ENCODE measurements around the gene MB. TPM values are rescaled to one million over a fixed set of nuclear protein-coding genes. Genes with fewer than 3 reads are reported as not detected.

Gene MB
- total and polyA plus RNA-seq, 2 donors: 1.1 to 3.7 TPM

DNA sequence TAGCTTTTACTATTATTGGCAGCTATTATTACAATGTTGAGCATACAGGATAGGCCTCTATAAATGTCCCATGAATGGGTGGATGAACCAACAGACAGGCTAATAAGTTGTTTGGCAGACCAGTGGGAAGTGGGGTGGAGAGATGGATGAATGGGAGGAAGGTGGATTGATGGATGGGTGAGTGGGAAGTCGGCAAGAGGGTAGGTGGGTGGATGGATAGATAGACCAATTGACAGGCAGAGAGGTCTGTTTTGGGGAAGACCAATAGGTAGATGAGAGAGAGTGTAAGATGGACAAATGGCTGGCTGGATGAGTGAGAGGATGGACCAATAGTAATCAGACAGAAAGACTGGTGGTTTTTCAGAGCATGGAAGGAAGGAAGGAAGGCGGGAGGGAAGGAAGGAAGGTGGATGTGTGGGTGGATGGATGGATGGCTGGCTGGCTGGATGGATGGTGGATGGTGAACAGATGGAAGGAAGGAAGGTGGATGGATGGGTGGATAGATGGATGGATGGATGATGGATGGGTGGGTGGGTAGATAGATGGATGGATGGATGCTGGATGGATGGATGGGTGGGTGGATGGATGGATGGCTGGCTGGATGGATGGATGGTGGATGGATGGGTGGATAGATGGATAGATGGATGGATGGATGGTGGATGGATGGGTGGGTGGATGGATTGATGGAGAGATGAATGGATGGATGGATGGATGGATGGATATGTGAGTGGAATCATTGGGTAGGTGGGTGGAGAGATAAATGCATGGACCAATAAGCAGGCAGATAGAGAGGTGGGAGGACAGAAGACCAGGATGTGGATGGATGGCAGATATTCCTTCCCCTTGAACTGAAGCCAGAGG, 39.1 kb downstream of the MB start:
- Histone ChIP-seq H3K4me1 (ENCODE audit: control insufficient read depth in 2 of 2, insufficient read depth in 2 of 2, low read length in 2 of 2) (peaks cover 0 to 8% of the 10 kb centered on the region in 2 donors), H3K4me3 (ENCODE audit: low read length in 2 of 2) (no peak overlapping the region), H3K27ac (ENCODE audit: low read depth in 1 of 2, low read length in 1 of 2) (no peak overlapping the region), H3K36me3 (ENCODE audit: control insufficient read depth in 2 of 2, insufficient read depth in 2 of 2, low read length in 1 of 2) (no peaks in the 10 kb centered on the region), H3K9me3 (ENCODE audit: control insufficient read depth in 2 of 2, insufficient read depth in 1 of 2, low read length in 1 of 2) (no peaks in the 10 kb centered on the region), H3K27me3 (ENCODE audit: control insufficient read depth in 2 of 2, insufficient read depth in 1 of 2, low read length in 1 of 2) (peaks cover 0 to 2% of the 10 kb centered on the region in 2 donors)
- WGBS: 100% methylated on average over 2 of the region's 2 CpGs
- no peak for DNase-seq (ENCODE audit: low read depth in 6 of 9, low spot score in 9 of 9)

DNA sequence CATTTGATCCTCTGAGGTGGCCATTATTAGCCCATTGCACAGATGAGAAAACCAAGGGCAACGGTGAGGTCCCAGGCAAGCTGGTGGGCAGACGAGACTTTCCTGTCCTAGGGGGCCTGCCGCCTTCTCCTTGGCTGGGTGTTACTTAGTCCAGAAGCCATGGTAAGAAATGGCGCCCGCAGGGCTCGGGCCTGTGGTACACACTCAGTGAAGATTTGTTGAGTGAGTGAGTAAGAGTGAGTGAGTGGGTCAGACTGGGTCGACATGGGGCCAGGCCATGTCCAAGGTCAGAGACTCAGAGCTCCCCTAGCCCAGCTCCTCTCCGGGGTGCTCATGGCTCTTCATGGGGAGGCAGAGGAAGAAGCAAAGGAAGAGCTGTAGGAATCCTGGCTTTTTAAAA, 40.5 kb downstream of the MB start:
- DNase-seq (ENCODE audit: low read depth in 6 of 9, low spot score in 9 of 9): no peak
- H3K27ac ChIP-seq (ENCODE audit: low read depth in 1 of 2, low read length in 1 of 2): no peak overlapping the region
- H3K4me3 ChIP-seq (ENCODE audit: low read length in 2 of 2): no peak overlapping the region
- peaks cover 0 to 8% of the 10 kb centered on the region in 2 donors for H3K4me1 ChIP-seq (ENCODE audit: control insufficient read depth in 2 of 2, insufficient read depth in 2 of 2, low read length in 2 of 2)
- WGBS: 91% methylated on average over 8 of the region's 8 CpGs
- H3K27me3 ChIP-seq (ENCODE audit: control insufficient read depth in 2 of 2, insufficient read depth in 1 of 2, low read length in 1 of 2): peaks cover 0 to 2% of the 10 kb centered on the region in 2 donors
- H3K9me3 ChIP-seq (ENCODE audit: control insufficient read depth in 2 of 2, insufficient read depth in 1 of 2, low read length in 1 of 2): no peaks in the 10 kb centered on the region
- no peaks in the 10 kb centered on the region for H3K36me3 ChIP-seq (ENCODE audit: control insufficient read depth in 2 of 2, insufficient read depth in 2 of 2, low read length in 1 of 2)

DNA sequence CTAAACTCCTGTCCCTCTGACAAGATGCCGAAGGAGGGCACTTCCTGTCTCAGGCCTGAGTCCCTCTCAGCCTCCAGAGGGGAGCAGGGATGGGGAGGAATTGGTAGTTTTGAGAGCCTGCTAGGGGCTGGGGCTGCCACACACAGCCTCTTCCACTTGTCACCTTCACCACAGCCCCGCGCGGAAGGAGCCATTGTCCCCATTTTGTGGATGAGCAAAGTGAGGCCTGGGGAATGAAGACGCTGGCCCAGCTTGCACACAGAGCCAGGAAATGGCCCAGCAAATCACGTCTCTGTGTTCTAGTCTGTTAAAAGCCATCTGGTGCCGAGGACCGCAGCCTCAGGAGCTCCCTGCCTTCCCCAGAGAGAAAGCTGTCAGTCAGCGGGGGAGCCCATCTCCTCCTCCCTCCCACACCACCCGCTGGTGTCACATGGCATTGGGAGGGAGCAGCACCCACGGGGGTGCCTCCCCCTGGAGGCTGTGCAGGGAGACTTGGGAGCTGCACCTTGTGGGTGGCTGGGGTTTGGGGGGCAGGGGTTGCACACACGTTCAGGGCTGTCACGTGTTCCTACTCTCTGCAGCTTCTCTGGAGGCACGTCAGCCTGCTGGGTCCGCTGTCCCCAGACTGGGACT, 41.9 kb downstream of the MB start:
- no peak overlapping the region for H3K27ac ChIP-seq (ENCODE audit: low read depth in 1 of 2, low read length in 1 of 2)
- H3K9me3 ChIP-seq (ENCODE audit: control insufficient read depth in 2 of 2, insufficient read depth in 1 of 2, low read length in 1 of 2): no peaks in the 10 kb centered on the region
- peaks cover 0 to 8% of the 10 kb centered on the region in 2 donors for H3K4me1 ChIP-seq (ENCODE audit: control insufficient read depth in 2 of 2, insufficient read depth in 2 of 2, low read length in 2 of 2)
- H3K36me3 ChIP-seq (ENCODE audit: control insufficient read depth in 2 of 2, insufficient read depth in 2 of 2, low read length in 1 of 2): no peaks in the 10 kb centered on the region
- peaks cover 0 to 4% of the 10 kb centered on the region in 2 donors for H3K27me3 ChIP-seq (ENCODE audit: control insufficient read depth in 2 of 2, insufficient read depth in 1 of 2, low read length in 1 of 2)
- DNase-seq (ENCODE audit: low read depth in 6 of 9, low spot score in 9 of 9): peak in 5 of 9 donors; percentile 30 to 73 (median 58)
- WGBS: 50% methylated on average over 15 of the region's 15 CpGs
- H3K4me3 ChIP-seq (ENCODE audit: low read length in 2 of 2): no peak overlapping the region

DNA sequence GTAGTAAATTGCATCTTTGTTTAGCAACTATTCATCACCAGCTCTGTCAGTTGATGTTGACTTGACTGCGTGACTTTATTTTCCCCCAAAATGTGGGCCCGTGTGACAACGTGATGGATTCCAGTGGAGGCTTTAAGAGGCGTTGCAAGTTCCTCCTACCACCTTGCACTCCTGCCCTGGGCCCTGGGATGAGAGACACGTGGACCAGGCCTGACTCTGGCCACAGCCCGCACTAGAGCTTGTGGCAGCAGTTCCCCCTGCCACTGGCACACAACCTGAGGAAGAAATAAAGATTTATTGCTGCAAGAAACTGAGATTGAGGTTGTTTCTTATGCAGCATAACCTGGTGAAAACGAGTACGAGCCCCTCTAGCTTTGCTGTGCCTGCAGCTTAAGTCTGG, 44.6 kb downstream of the MB start:
- no peak for DNase-seq (ENCODE audit: low read depth in 6 of 9, low spot score in 9 of 9)
- WGBS: 65% methylated on average over 8 of the region's 8 CpGs
- no peak overlapping the region for H3K4me3 ChIP-seq (ENCODE audit: low read length in 2 of 2)
- H3K27ac ChIP-seq (ENCODE audit: low read depth in 1 of 2, low read length in 1 of 2): no peak overlapping the region
- H3K4me1 ChIP-seq (ENCODE audit: control insufficient read depth in 2 of 2, insufficient read depth in 2 of 2, low read length in 2 of 2): peaks cover 0 to 8% of the 10 kb centered on the region in 2 donors
- no peaks in the 10 kb centered on the region for H3K9me3 ChIP-seq (ENCODE audit: control insufficient read depth in 2 of 2, insufficient read depth in 1 of 2, low read length in 1 of 2)
- H3K36me3 ChIP-seq (ENCODE audit: control insufficient read depth in 2 of 2, insufficient read depth in 2 of 2, low read length in 1 of 2): no peaks in the 10 kb centered on the region
- peaks cover 0 to 4% of the 10 kb centered on the region in 2 donors for H3K27me3 ChIP-seq (ENCODE audit: control insufficient read depth in 2 of 2, insufficient read depth in 1 of 2, low read length in 1 of 2)

DNA sequence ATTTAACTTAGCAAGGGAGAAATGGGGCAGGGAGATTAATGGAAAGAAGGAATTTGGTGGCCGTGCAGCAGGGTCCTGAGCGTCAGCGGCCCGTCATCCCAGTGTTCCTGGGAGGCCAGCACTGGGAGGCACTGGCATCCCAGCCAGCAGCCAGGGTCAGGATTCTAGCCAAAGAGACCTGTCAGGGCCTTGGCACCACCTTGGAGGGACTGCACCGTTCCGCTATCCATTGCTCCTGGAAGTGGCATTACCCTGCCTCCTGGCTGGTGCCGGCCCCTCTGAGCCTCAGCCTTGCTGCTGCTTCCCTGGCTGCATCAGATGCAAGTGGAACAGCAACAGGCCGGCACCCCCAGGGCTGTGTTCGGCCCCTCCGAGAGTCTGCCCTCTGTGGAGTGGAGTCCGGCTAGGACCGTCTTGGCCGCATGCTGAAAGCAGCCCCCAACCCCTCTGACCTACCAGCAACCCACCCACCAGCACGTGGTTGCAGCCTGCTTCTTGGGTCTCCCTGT, 46.4 kb downstream of the MB start:
- Histone ChIP-seq H3K27ac (ENCODE audit: low read depth in 1 of 2, low read length in 1 of 2) (no peak overlapping the region), H3K27me3 (ENCODE audit: control insufficient read depth in 2 of 2, insufficient read depth in 1 of 2, low read length in 1 of 2) (peaks cover 0 to 4% of the 10 kb centered on the region in 2 donors), H3K4me3 (ENCODE audit: low read length in 2 of 2) (no peak overlapping the region), H3K36me3 (ENCODE audit: control insufficient read depth in 2 of 2, insufficient read depth in 2 of 2, low read length in 1 of 2) (no peaks in the 10 kb centered on the region), H3K9me3 (ENCODE audit: control insufficient read depth in 2 of 2, insufficient read depth in 1 of 2, low read length in 1 of 2) (no peaks in the 10 kb centered on the region), H3K4me1 (ENCODE audit: control insufficient read depth in 2 of 2, insufficient read depth in 2 of 2, low read length in 2 of 2) (peaks cover 0 to 8% of the 10 kb centered on the region in 2 donors)
- WGBS: 98% methylated on average over 14 of the region's 14 CpGs
- no peak for DNase-seq (ENCODE audit: low read depth in 6 of 9, low spot score in 9 of 9)

DNA sequence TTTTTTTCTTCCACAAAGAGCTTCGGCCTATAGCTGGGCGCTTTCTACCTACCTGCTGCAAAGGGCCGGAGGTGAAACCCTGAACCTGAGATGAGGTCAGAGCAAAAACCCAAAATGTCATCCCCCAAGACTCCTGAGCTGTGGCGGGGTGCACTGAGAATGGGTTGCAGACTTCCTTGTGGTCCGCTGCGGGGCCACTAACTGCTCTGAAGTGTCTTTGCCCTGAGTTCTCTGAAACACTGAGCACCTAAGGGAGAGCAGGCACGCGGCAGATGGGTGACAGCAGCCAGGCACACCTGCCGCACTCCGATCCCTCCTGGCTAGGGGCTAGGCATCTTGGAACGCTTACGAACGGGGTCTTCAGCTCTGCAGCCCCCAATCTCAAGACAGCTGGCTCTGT, 47.2 kb downstream of the MB start:
- DNase-seq (ENCODE audit: low read depth in 6 of 9, low spot score in 9 of 9): no peak
- H3K9me3 ChIP-seq (ENCODE audit: control insufficient read depth in 2 of 2, insufficient read depth in 1 of 2, low read length in 1 of 2): no peaks in the 10 kb centered on the region
- H3K4me3 ChIP-seq (ENCODE audit: low read length in 2 of 2): no peak overlapping the region
- H3K27ac ChIP-seq (ENCODE audit: low read depth in 1 of 2, low read length in 1 of 2): no peak overlapping the region
- 93% methylated on average over 13 of the region's 13 CpGs for WGBS
- peaks cover 0 to under 1% of the 10 kb centered on the region in 2 donors for H3K4me1 ChIP-seq (ENCODE audit: control insufficient read depth in 2 of 2, insufficient read depth in 2 of 2, low read length in 2 of 2)
- H3K27me3 ChIP-seq (ENCODE audit: control insufficient read depth in 2 of 2, insufficient read depth in 1 of 2, low read length in 1 of 2): peaks cover 0 to 4% of the 10 kb centered on the region in 2 donors
- H3K36me3 ChIP-seq (ENCODE audit: control insufficient read depth in 2 of 2, insufficient read depth in 2 of 2, low read length in 1 of 2): no peaks in the 10 kb centered on the region

DNA sequence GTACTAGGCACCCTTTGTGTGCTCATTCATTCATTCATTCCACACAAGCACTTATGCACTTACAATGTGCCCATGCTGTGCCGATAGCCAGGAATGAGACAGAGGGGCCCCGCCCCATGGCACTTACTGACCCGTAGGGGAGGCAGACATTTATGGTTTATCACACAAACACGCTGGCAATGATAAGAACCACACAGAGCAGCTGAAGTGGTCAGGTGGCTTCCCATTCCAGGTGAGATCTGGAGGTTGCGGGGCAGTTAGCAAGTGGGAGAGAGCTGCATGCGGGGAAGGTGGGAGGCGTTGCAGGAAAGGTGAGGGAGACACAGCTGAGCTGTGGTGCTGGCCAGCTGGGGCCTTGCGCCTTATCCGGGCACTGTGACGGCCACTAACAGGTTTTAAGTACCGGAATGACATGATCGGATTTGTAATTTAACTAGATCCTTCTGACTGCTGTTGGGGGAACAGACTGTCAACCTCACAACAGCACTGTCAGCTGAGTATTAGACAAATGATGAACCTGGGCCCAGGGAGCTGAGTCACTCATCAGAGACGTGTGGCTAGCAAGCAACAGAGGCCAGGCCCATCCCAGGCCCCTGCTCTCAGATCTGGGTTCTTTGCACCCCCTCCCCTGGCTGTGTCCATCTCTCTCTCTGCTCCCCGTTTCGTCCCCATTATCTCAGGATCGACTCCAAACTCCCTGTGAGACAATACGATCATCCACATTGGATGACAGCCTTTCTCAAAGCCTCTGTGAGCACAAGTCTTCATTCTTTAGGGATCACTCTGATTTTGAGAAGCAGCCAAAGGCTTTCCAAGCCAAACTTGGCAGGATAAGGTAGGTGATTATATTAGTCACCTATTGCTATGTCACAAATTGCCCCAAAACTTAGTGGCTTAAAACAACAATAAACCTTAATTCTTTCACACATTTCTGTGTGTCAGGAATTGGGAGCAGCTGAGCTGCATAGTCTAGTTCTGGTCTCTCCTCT, 48.1 kb downstream of the MB start:
- 94% methylated on average over 17 of the region's 17 CpGs for WGBS
- no peak for DNase-seq (ENCODE audit: low read depth in 6 of 9, low spot score in 9 of 9)
- Histone ChIP-seq H3K27me3 (ENCODE audit: control insufficient read depth in 2 of 2, insufficient read depth in 1 of 2, low read length in 1 of 2) (peaks cover 0 to 2% of the 10 kb centered on the region in 2 donors), H3K4me1 (ENCODE audit: control insufficient read depth in 2 of 2, insufficient read depth in 2 of 2, low read length in 2 of 2) (no peaks in the 10 kb centered on the region), H3K9me3 (ENCODE audit: control insufficient read depth in 2 of 2, insufficient read depth in 1 of 2, low read length in 1 of 2) (no peaks in the 10 kb centered on the region), H3K36me3 (ENCODE audit: control insufficient read depth in 2 of 2, insufficient read depth in 2 of 2, low read length in 1 of 2) (no peaks in the 10 kb centered on the region), H3K4me3 (ENCODE audit: low read length in 2 of 2) (no peak overlapping the region), H3K27ac (ENCODE audit: low read depth in 1 of 2, low read length in 1 of 2) (no peak overlapping the region)

DNA sequence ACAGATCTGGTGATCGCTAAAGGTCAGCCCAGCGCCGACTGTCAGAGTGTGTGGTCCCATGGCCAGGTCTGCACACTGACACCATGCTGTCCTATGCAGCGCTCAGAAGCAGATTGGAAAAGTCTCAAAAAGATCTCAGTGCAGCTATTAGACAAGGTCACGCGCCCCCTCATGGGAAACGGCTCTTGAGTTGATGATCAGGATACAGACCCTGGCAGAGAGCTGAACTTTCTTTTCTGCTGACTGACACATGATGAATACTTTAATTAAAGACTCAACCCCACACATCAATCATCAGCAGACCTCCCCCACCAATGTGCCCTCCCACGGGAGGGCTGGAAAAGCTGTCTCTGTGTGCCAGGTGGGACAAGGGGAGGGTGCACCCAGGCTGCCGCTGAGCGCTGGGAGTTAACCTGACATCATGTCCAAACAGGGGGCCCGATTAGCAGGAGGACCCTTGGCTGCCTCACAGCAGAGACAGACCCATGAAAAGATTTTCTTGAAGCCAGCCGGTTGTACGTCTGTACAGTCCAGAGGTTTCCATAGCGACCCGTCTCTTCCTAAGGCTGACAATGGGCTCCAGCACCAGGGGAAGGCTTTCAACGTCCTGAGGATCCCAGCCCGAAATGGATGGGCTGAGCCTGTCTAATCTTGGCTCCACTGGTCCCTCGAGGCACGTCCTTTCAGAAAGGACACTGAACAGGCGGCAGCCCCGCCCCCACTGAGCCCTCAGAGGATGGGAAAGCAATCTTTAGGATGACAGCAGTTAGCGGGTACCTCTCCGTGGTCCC, 49.6 kb downstream of the MB start:
- Histone ChIP-seq H3K9me3 (ENCODE audit: control insufficient read depth in 2 of 2, insufficient read depth in 1 of 2, low read length in 1 of 2) (no peaks in the 10 kb centered on the region), H3K36me3 (ENCODE audit: control insufficient read depth in 2 of 2, insufficient read depth in 2 of 2, low read length in 1 of 2) (no peaks in the 10 kb centered on the region), H3K27ac (ENCODE audit: low read depth in 1 of 2, low read length in 1 of 2) (no peak overlapping the region), H3K27me3 (ENCODE audit: control insufficient read depth in 2 of 2, insufficient read depth in 1 of 2, low read length in 1 of 2) (peaks cover 0 to 2% of the 10 kb centered on the region in 2 donors), H3K4me3 (ENCODE audit: low read length in 2 of 2) (no peak overlapping the region), H3K4me1 (ENCODE audit: control insufficient read depth in 2 of 2, insufficient read depth in 2 of 2, low read length in 2 of 2) (no peaks in the 10 kb centered on the region)
- WGBS: 90% methylated on average over 23 of the region's 23 CpGs
- DNase-seq (ENCODE audit: low read depth in 6 of 9, low spot score in 9 of 9): no peak
